Left hindlimb (tissue), 1 donor: Measurements from ENCODE around the gene SREK1IP1.
"Not testable (repeated sequence)": the region's sequence is repeated elsewhere in the genome, so short reads cannot be mapped to it uniquely, and the experiment has no call there.

ENCODE experiments used
- DNase-seq: peaks from one replicate; pipeline ENCODE4 v3.0.0-alpha.2; 2018

Gene SREK1IP1

DNA sequence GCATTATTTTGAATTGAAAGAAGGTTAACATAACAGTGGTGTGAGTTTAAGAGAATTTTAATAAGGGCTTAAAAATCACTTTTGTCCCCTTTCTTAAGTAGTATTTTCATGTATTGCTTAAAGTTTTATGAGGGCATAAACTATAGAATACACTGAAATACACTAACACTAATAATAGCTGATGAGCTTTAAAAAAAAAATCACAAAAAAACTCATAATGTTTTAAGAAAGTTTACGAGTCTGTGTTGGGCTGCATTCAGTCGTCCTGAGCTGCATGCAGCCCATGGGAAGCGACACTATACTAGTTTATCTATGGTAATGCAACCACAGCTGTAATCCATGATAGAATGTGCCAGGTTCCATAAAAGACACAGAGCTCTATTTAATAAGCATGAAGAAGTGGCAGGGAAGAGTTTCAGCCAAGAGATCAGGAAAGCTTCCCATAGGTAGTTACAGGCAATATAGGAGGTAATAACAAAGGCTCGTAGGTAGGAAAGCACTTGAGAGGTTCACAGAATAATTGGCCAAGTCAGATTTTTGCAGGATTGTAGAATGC, 4.5 kb downstream of the SREK1IP1 start:
- DNase-seq = no peak

DNA sequence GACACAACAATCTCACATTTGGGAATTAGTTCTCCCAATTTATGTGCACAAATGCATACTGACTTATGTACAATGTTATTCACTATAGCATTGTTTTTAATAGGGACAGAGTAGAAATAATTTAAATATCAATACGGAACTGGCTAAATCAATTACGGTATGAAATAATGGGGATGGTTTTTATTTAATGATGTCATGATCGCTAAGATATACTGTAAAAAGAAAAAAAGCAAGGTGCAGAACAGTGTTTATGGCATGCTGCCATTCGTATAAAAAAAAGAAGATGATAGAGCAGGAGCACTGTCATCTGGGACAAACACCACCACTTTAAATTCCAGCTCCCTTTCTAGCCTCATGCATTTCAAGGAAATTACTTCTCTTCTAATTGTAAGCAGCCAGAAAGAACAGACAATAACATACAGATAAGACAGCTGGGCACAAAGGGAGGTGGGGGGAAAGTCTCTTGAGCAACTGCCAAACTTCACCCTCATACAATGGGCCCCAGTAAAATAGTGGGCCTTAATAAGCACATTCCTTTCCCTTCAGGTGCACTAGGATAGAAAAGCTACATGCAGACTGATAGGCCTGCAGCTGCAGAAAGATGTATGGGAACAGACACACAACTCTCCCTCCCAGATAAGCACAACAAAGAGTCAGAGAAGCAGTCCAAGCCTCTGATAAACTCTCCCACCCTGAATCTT, 8.4 kb downstream of the SREK1IP1 start:
- no peak for DNase-seq

DNA sequence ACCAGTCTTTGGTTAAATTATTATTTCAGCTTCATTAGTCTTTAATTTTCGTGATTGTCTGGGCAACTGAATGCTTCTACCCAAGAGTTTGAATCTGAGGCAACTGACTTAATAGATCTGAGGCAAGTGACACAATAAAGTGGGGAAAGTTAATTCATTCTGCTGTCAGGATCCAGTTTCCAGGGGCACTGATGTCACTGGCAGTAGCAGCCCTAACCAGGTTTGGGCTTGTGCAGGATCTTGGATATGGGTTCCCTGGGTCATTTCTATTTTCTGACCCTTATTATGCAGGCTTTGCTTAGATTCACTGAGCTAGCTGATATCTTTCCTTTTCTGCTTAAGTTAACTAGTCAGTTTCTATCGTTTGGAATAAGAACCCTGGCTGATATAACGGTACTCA, 9.6 kb downstream of the SREK1IP1 start:
- no peak for DNase-seq

DNA sequence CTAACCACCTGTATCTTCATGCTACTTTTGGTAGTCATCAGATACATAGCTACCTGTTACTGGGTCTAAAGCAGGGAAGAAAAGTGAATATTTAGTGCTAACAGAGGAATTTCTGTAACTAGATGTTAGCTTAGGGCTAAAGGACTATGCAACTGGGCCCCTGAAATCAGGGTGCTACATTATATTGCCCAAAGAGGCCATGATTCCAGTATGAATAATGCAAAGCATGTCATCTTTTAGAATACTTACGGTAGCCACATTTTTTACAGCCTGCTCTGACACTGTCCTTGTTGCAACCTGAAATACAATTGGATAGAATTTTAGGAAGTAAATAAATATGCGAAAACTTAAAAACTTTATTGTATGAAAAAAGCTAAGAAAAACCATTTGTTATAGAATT, 14.4 kb downstream of the SREK1IP1 start:
- no peak for DNase-seq

DNA sequence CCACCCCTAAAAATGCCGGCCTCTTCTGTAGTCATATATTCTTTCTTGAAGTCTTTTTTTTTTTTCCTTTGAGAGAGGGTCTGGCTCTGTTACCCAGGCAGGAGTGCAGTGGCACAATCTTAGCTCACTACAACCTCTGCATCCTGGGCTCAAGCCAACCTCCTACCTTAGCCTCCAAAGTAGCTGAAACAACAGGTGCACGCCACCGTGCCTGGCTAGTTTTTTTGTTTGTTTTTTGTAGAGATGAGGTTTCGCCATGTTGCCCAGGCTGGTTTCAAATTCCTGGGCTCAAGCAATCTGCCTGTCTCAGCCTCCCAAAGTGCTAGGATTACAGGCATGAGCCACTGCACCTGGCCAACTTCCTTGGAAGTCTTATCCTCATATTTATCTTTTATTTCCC, 19.1 kb downstream of the SREK1IP1 start:
- no peak for DNase-seq

DNA sequence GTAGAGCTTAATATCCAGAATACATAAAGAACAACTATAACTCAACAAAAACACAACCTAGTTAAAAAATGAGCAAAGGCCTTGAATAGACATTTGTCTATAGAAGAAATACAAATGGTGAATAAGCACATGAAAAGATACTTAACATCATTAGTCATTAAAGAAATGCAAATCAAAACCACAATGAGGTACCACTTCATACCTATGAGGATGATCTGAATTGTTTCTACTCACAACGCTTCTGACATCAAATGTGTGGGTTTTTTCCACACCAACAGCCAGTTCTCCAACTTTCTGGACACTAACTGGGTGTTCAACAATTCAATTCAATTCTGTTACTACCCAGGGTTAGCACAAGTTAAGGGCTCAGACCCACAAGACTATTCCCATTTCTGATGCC, 22.0 kb downstream of the SREK1IP1 start:
- no peak for DNase-seq

DNA sequence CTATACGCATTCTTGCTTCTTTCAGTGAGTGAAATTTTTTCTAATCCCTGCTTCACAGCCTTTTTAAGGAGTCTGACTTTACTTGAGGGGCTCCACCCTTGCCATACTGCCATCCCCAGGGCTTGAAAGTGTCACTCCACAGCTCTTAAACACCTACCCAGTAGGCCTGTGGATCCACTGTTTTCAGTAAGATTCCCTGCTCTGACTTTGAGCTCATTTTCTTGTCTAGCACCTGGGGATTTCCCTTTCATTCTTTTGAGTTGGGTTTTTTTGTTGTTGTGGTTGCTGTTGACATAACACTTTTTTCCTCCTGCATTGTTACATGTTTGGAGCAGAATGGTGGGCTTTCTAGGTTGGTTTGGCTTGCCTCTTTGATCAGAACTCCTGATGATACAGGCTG, 23.6 kb downstream of the SREK1IP1 start:
- no peak for DNase-seq

DNA sequence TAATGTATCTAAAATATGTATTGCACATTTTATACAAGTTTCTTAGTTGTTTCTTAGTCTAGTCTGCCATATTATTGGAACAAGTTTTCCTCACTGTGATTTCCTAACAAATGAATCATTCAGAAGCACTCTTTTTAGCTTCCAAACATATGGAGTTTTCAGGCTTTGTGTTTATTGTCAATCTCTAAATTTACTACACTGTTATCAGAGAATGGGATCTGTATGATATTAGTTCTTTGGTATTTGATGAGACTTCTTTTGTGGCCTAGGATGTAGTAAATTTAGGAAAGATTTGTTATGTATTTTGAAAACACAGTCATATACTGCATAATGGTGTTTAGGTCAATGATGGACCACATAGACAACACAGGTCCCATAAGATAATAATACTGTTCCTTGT, 25.7 kb downstream of the SREK1IP1 start:
- no peak for DNase-seq

DNA sequence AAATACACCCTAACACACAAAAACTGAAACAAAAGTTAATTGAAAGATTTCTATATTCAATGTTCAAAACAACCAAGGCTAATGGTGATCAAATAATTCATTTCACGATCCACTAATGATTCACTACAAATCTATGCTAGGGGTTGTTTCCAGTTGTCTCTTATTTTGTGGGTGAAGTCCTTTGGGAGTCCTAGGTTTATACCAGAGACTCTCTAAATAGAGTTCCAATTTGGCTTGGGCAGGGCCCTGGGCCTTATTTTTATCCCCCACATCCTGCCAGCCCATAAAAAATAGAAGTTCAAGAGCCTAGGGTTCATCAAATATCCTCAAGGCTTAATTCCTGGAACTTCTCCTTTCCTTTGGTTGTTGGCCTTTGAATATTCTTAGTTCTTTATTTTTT, 26.1 kb downstream of the SREK1IP1 start:
- DNase-seq = no peak

DNA sequence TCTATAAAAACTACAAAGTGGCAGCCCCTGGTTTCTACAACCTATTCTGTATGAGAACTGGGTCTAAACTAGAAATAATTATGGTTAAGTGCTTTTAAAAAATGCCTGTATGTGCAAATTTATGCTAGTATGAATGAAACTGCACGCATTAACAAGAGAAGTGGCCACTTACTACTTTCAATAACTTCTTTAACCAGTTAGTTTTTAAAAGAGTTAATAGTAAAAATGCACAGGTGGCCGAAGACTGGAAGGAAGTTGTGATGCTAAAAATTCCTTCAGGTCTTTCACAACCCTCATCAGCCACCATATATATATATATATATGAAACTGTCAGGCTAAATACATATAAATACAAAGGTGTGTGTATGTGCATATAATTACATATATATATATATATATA, 41.3 kb downstream of the SREK1IP1 start:
- DNase-seq = no peak

DNA sequence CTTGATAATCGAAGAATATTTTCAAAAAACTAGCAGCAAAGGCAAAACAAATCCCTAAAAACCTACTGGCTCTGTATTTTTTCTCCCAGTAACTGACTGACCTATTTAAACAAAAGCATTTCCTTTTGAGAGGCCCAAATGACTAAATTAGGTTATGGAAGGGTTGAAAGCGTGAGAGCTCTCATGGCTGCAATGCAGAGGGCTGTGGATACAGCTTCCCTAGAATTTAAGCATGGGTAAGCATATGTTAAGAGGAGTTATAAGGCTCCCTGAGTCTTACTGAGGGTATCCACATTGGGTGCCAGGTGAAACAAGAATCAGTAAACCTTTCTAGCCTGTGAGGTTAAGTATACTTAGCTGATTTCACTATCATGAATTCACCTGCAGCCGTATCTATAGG, 45.9 kb downstream of the SREK1IP1 start:
- no peak for DNase-seq

DNA sequence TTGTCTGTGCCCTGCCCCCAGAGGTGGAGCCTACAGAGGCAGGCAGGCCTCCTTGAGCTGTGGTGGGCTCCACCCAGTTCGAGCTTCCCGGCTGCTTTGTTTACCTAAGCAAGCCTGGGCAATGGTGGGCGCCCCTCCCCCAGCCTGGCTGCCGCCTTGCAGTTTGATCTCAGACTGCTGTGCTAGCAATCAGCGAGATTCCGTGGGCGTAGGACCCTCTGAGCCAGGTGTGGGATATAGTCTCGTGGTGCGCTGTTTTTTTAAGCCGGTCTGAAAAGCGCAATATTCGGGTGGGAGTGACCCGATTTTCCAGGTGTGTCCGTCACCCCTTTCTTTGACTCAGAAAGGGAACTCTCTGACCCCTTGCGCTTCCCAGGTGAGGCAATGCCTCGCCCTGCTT, 54.0 kb downstream of the SREK1IP1 start:
- not testable (repeated sequence) for DNase-seq

DNA sequence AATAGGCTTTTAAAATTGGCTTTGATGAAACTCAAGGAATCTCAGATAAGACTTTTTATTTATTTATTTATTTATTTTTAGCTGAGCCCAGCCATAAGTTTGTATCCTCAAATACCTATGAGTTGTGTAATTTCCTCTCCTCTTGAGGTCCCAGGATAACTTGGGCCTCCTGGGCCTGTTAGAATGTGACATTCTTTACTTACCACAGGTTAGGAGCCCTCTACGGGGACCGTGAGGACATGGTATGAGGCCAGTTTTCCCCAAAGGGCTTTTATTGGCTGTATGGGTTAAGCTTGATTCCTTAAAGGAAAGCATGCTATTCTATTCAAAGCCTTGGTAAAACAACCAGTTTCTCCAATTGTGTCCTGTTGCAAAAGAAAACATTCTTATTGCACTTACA, 61.3 kb downstream of the SREK1IP1 start:
- no peak for DNase-seq

DNA sequence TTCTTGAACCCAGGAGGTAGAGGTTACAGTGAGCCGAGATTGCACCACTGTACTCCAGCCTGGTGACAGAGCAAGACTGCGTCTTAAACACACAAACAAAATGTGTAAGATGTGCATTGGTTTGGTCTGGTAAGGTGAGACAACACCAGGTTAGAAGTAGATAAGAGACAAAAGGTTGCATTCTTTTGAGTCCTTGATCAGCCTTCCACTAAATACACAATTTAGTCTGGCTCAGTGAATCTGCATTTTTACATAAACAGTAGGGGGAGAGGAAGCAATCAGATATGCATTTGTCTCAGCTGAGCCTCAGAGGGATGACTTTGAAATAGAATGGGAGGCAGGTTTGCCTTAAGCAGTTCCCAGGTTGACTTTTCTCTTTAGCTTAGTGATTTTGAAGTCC, 62.4 kb downstream of the SREK1IP1 start:
- DNase-seq = not testable (repeated sequence)

DNA sequence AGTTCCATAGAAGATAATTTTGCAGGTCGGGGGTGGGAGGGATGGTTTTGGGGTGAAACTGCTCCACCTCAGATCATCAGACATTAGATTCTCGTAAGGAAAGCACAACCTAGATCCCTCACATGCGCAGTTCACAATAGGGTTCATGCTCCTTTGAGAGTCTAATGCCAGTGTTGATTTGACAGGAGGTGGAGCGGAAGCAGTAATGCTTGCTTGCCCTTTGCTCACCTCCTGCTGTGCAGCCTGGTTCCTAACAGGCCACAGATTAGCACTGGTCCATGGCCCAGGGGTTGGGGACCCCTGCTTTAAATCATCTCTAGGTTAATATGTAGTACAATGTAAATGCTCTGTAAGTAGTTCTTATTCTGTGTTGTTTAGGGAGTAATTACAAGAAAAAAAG, 67.7 kb downstream of the SREK1IP1 start:
- DNase-seq = no peak

DNA sequence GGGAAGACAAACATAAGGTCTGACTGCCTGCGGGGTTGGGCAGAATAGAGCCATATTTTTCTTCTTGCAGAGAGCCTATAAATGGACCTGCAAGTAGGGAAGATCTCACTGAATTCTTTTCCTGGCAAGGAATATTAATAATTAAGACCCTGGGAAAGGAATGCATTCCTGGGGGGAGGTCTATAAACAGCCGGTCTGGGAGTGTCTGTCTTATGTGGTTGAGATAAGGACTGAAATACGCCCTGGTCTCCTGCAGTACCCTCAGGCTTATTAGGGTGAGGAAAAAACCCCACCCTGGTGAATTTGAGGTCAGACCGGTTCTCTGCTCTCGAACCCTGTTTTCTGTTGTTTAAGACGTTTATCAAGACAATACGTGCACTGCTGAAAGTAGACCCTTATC, 72.1 kb downstream of the SREK1IP1 start:
- DNase-seq = not testable (repeated sequence)

DNA sequence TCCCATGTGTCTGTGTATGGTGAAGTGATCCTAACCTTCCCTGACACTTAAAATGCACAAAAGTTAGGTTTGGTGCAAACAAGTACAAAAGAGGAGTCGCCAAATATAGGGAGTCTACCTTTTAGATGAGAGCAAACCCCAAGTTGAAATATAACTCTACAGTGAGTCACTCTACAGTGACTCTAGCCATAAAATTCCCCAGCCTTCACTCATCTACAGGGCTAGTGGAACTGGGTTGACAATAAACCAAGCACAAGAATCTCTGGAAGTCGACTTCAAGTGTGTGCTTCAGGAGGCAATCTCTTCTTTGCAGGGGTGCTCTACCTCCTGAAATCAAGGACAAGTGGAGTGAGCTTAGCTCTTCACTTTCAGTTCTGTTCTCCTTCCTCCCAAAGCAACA, 74.9 kb downstream of the SREK1IP1 start:
- DNase-seq = no peak

DNA sequence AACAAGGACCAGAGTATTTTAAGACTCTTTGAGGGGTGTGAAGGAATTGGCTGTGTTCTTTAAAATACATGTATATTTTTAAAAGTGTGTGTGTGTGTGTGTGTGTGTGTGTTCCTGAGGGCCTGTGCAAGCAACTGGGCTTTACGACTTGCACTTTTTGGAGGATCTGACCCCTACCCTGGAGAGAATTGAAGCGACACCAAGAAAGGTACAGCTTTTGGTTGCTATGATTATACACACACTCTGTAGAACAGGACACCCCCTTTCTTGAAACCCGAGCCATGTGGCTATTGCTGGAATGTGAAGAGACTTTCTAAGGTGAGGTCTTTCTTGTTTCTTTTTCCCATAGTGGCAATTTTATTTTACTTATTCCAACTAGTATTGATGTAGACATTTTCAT, 77.2 kb downstream of the SREK1IP1 start:
- DNase-seq = no peak

DNA sequence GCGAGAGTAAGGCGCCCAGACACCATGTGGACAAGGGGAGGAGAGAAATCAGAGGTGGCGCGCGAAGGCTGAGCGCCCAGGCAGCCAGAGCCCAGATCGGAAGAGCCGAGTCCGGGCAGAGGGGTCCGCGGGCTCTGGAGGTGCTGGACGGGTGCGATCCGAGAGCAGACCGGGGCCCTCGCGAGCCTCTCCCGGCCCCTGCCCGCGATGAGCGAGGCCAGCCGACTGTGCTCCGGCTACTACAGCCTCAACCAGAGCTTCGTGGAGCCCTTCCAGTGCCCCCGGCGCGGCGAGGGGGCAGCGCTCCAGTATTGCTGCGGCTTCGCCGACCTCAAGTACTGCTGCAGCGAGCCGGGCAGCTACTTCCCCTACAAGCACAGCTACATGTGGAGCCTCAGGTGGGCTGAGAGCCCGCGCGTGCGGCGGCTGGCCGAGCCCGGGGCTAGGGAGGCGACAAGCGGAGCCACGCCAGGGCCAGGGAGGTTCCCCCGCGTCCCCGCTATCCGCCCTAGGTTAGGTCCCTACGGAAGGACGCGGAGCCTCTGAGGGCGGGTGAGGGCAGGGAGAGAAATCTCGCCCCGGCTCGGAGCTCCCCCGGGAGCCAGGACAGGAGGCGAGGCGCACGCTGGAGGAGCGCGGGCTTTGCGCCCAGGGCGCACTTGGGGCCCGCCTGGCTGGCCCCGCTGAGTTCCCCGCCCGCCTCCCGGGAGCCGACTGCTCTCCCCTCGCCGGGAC, 77.9 kb downstream of the SREK1IP1 start, which contains the start of gene SHISAL2B:
SHISAL2B (plus strand) TSS at position 87 of the 735 bp plus-strand sequence; CDS start at position 208, 121 bp downstream.
- DNase-seq = peak; percentile 49

DNA sequence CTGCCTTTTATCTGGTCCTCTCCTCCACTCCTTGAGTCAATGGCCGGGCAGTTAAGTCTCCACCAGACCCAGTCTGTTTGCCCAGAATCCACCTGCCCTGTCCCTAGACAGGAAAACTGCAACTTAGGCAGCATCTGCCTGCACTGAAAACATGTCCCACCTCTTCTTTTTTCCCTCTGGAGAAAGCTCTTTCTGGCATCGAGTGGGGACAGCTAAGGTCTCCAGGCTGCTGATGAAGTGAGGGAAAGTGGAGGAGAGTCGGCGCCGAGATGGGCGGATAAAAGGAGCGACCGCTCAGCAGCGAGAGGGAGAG, 78.4 kb downstream of the SREK1IP1 start:
- no peak for DNase-seq

DNA sequence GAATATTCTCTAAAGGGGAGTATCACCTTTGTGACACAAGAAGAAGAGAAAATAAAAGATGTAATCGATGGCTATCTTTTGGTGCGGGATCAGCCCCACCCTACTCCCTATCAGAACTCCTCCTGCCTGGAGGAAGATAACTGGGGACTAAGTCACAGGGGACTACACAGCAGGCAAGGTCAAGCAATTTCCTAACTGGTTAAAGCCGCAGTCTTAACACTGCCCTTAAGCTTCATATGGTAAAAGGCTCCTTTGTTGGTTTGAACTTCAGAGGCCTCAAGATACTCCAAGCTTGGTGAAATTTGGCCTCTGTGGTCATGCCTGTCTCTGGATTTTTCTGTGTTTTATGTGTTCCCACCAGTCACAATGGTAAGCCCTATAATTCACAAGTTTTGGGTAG, 79.5 kb downstream of the SREK1IP1 start:
- no peak for DNase-seq

DNA sequence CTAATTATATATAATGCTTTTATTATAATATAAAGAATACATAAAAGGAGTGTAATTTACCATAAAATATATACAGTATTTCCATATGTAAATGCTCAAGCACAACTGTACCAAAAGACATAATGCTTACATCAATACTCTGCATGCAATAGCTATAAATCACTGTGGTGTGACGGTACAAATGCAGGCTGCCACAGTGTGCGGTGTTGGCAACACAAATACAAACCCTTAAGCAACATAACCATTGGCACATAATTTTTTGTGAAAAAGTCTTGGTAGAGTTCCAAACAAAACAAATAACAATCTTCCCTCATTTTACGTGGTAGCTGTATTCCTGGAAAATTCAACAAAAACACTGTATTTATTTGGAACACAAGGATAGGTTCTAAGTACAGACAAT, 80.1 kb downstream of the SREK1IP1 start:
- no peak for DNase-seq

DNA sequence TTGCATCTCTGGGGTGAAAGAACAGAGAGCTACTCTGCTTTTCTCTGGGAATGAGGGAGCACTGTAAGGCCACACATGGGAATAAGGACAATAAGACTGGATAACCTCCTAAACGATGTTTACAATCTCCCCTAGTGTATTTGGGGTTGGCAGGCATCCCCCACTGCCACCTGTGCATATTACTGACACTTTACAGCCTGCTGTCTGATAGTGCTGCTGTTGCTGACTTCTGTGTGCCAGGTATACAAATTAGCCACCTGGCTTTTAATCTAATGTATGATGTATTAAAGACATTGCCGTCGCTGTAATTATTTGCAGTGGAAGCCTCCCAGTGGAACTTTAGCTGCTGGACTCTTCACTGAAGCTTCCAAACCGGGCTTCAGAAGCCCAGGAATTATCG, 82.6 kb downstream of the SREK1IP1 start:
- DNase-seq = no peak

DNA sequence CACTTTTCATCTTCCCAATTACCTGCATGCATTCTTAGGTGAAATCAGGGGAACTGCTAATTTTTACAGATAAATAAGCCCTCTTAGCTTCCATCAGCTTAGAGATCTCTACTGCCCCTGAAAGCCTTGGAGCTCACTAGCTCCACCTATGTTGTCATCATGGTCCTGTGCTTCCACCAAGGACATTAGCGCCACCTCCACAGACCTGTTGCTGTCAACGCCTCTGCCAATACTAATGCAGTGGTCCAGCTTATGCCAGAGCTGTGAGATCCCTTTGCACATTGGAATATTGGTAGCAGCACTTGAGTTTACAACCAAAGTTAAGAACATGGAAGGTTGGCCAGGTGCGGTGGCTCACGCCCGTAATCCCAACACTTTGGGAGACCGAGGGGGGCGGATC, 85.9 kb downstream of the SREK1IP1 start:
- no peak for DNase-seq

DNA sequence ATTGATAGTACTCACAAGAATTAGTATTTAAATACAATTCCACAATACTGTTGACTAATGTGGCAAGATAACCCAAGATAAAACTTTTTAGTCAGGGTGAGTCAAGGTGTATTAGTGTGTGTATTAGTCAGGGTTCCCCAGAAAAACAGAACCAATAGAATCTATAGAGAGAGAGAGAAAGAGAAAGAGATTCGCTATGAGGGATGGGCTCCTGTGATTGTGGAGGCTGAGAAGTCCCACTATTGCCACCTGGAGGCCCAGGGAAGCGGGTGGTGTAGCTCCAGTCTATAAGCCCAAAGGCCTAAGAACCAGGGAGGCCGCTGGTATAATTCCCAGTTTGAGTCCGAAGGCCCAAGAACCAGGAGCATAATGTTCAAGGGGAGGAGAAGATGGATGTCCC, 88.2 kb downstream of the SREK1IP1 start:
- DNase-seq = no peak
